Keratinocyte (primary cell): ENCODE results near the gene ENDOD1. TPM values are rescaled to one million over a fixed set of nuclear protein-coding genes. Genes with fewer than 3 reads are reported as not detected.

Experiments used
- DNase-seq: peaks from one replicate; pipeline ENCODE4 v3.0.0-alpha.2; 2011; ENCODE audit warnings: low read depth, missing footprints, low spot score
- FAIRE-seq: peaks from 2 replicates; lab custom pipeline; 2011; peaks lifted over from hg19 to GRCh38; lab: Jason Lieb, UNC
- H2AFZ ChIP-seq: 2 replicates; pipeline ENCODE4 v1.6.0; 2012; ENCODE audit warnings: low read length, control low read depth, inconsistent platforms; ENCODE audit not compliant: control insufficient read depth
- H3K27ac ChIP-seq: 2 replicates; pipeline ENCODE4 v1.5.1; 2011; ENCODE audit warnings: low read length; ENCODE audit not compliant: control insufficient read depth, insufficient read depth
- H3K27me3 ChIP-seq: 3 replicates; pipeline ENCODE4 v1.6.0; 2011; ENCODE audit warnings: low read length; ENCODE audit not compliant: control insufficient read depth, insufficient read depth; ENCODE audit errors: extremely low read depth
- H3K36me3 ChIP-seq, 2 experiments: 2 replicates in 1 of 2; 3 replicates in 1 of 2; pipeline ENCODE4 v1.5.1; 2011; ENCODE audit warnings: low read length in 2 of 2, mild to moderate bottlenecking in 1 of 2; ENCODE audit not compliant: control insufficient read depth in 2 of 2, insufficient read depth in 2 of 2; ENCODE audit errors: extremely low read depth in 1 of 2
- H3K4me1 ChIP-seq: 3 replicates; pipeline ENCODE4 v1.5.1; 2011; ENCODE audit warnings: low read length; ENCODE audit not compliant: control insufficient read depth, insufficient read depth; ENCODE audit errors: extremely low read depth
- H3K4me2 ChIP-seq: 3 replicates; pipeline ENCODE4 v1.6.0; 2011; ENCODE audit warnings: low read depth, low read length; ENCODE audit not compliant: control insufficient read depth, insufficient read depth; ENCODE audit errors: extremely low read depth
- H3K4me3 ChIP-seq, 3 experiments: fragments of 200-600 bp in 1 of 3; sonication (generic) in 1 of 3; 2 replicates in 2 of 3; 3 replicates in 1 of 3; pipeline ENCODE4 v1.5.1; 2011 to 2016; ENCODE audit warnings: low read length in 3 of 3, mild to moderate bottlenecking in 3 of 3, control low read depth in 2 of 3, inconsistent platforms in 1 of 3, low read depth in 1 of 3, mixed read lengths in 1 of 3, mixed run types in 1 of 3, moderate library complexity in 1 of 3; ENCODE audit not compliant: control insufficient read depth in 2 of 3, insufficient read depth in 2 of 3; ENCODE audit errors: extremely low read depth in 1 of 3
- H3K79me2 ChIP-seq: 2 replicates; pipeline ENCODE4 v1.6.0; 2012; ENCODE audit warnings: low read length; ENCODE audit not compliant: control insufficient read depth, insufficient read depth
- H3K9ac ChIP-seq: 3 replicates; pipeline ENCODE4 v1.6.0; 2011; ENCODE audit warnings: low read length; ENCODE audit not compliant: control insufficient read depth, insufficient read depth; ENCODE audit errors: extremely low read depth
- H3K9me1 ChIP-seq: 3 replicates; pipeline ENCODE4 v1.6.0; 2011; ENCODE audit warnings: low read length; ENCODE audit not compliant: control insufficient read depth, insufficient read depth; ENCODE audit errors: extremely low read depth
- H3K9me3 ChIP-seq: 2 replicates; pipeline ENCODE4 v1.5.1; 2012; ENCODE audit warnings: low read depth, low read length; ENCODE audit not compliant: control insufficient read depth
- H4K20me1 ChIP-seq: 3 replicates; pipeline ENCODE4 v1.6.0; 2011; ENCODE audit warnings: low read length; ENCODE audit not compliant: control insufficient read depth, insufficient read depth; ENCODE audit errors: extremely low read depth
- CTCF ChIP-seq, 3 experiments: IDR thresholded peaks in 1 of 3; conservative IDR thresholded peaks in 1 of 3; optimal IDR thresholded peaks in 1 of 3; 2 replicates in 2 of 3; 3 replicates in 1 of 3; pipeline versions ENCODE3 to v1.5.1; 2011; ENCODE audit warnings: low read length in 3 of 3, mild to moderate bottlenecking in 3 of 3, moderate library complexity in 2 of 3, control low read depth in 1 of 3, inconsistent platforms in 1 of 3; ENCODE audit not compliant: insufficient read depth in 2 of 3; ENCODE audit errors: extremely low read depth in 1 of 3
- EZH2 ChIP-seq: IDR thresholded peaks from one replicate; pipeline ENCODE4 v1.6.1; 2012; ENCODE audit warnings: inconsistent platforms, mild to moderate bottlenecking, low read length, moderate library complexity
- dilution Hi-C: fragments of 300-500 bp; cut with MboI; formaldehyde crosslinking; loops from one replicate; pipeline ENCODE4 v1.7.0; 2020; ENCODE audit warnings: low sequenced_read_pairs; ENCODE audit not compliant: extremely low pct_ligation_motif_present
- polyA plus RNA-seq, 5 experiments: library from polyadenylated mRNA; depleted of rRNA in 3 of 5; stranded (reverse) in 3 of 5; stranded (forward) in 1 of 5; unstranded in 1 of 5; fragments of >200 nt; gene quantifications; 1 replicate in 1 of 5; 2 replicates in 3 of 5; 3 replicates in 1 of 5; pipeline versions ENCODE4 v1.2.1 to v1.2.3, GENCODE V29; 2011 to 2012; ENCODE audit warnings: missing spikeins in 2 of 5, low read depth in 1 of 5, low replicate concordance in 1 of 5

Gene ENDOD1
- polyA plus RNA-seq, 1 donor (not counting 4 experiments of a cell fraction or from before 2014, with no cell fraction given) = 27.2 TPM

GRCh38 chr11:95057959-95058358, 31.7 kb upstream of the ENDOD1 start:
- dilution Hi-C loops = no loop called here
- Histone ChIP-seq H3K4me3 (no peak overlapping the region), H3K9me1 (no peaks in the 10 kb centered on the region), H3K79me2 (no peaks in the 10 kb centered on the region), H3K9me3 (no peaks in the 10 kb centered on the region), H2AFZ (no peak overlapping the region), H3K36me3 (no peaks in the 10 kb centered on the region), H3K4me2 (no peak overlapping the region), H4K20me1 (no peaks in the 10 kb centered on the region), H3K27me3 (peaks cover 7% of the 10 kb centered on the region), H3K9ac (no peak overlapping the region), H3K27ac (no peak overlapping the region), H3K4me1 (no peaks in the 10 kb centered on the region)
- TF ChIP-seq EZH2 (no peak), CTCF (optimal IDR thresholded peaks at IDR 0.05 in 1 of 3, IDR thresholded peaks at IDR 0.05 in 1 of 3, conservative IDR thresholded peaks at IDR 0.05 in 1 of 3; ENCODE audit: extremely low read depth in 1 of 3, insufficient read depth in 2 of 3, low read length in 3 of 3) (no peak)
- no peak for DNase-seq
- no peak for FAIRE-seq

- H4K20me1 ChIP-seq = no peaks in the 10 kb centered on the region
- H3K4me2 ChIP-seq = no peak overlapping the region
Measured at GRCh38 chr11:95058621-95059020, 31.0 kb upstream of the ENDOD1 start.

More at GRCh38 chr11:95058621-95059020, 31.0 kb upstream of the ENDOD1 start:
- Histone ChIP-seq H3K4me3 (no peak overlapping the region), H3K27ac (no peak overlapping the region), H3K4me1 (no peaks in the 10 kb centered on the region), H3K9me3 (no peaks in the 10 kb centered on the region), H2AFZ (no peak overlapping the region), H3K79me2 (no peaks in the 10 kb centered on the region), H3K9me1 (no peaks in the 10 kb centered on the region), H3K9ac (no peak overlapping the region), H3K36me3 (no peaks in the 10 kb centered on the region), H3K27me3 (peaks cover 6% of the 10 kb centered on the region)
- TF ChIP-seq CTCF (optimal IDR thresholded peaks at IDR 0.05 in 1 of 3, IDR thresholded peaks at IDR 0.05 in 1 of 3, conservative IDR thresholded peaks at IDR 0.05 in 1 of 3; ENCODE audit: extremely low read depth in 1 of 3, insufficient read depth in 2 of 3, low read length in 3 of 3) (no peak), EZH2 (no peak)
- dilution Hi-C loops = no loop called here
- DNase-seq = no peak
- FAIRE-seq = no peak
